SU-DHL-6 (cell line): ENCODE results near the gene PHF20.
"Not testable (repeated sequence)": the region's sequence is repeated elsewhere in the genome, so short reads cannot be mapped to it uniquely, and the experiment has no call there.

Experiments used
- H2AFZ ChIP-seq: fragments of 200-600 bp; sonication (generic); 2 replicates; pipeline ENCODE4 v1.6.1; 2014; ENCODE audit warnings: low read depth, mild to moderate bottlenecking, moderate library complexity, mixed read lengths, antibody characterized with exemption, low read length; ENCODE audit not compliant: severe bottlenecking
- H3F3A ChIP-seq: fragments of 200-600 bp; shearing (Covaris generic); 2 replicates; pipeline ENCODE4 v1.6.0; 2016; ENCODE audit warnings: antibody characterized with exemption, mild to moderate bottlenecking; ENCODE audit not compliant: insufficient read depth
- H3K27ac ChIP-seq: fragments of 200-600 bp; sonication (generic); 2 replicates; pipeline ENCODE4 v1.5.1; 2016; ENCODE audit warnings: low read depth, mild to moderate bottlenecking, low read length, moderate library complexity, mixed read lengths
- H3K27me3 ChIP-seq: fragments of 200-600 bp; sonication (generic), shearing (Covaris generic); 2 replicates; pipeline ENCODE4 v1.6.0; 2014; ENCODE audit warnings: mild to moderate bottlenecking, low read length
- H3K36me3 ChIP-seq: fragments of 200-600 bp; sonication (generic); 2 replicates; pipeline ENCODE4 v1.6.1; 2014; ENCODE audit warnings: mild to moderate bottlenecking, low read length, mixed read lengths
- H3K4me2 ChIP-seq: fragments of 300-600, 200-600 bp; shearing (Covaris generic), sonication (generic); 2 replicates; pipeline ENCODE4 v1.6.0; 2014; ENCODE audit warnings: low read length, low read depth, mild to moderate bottlenecking; ENCODE audit not compliant: poor library complexity, severe bottlenecking
- H3K4me3 ChIP-seq: fragments of 200-600 bp; sonication (generic); 2 replicates; pipeline ENCODE4 v1.5.1; 2014; ENCODE audit warnings: antibody characterized with exemption, low read length, mild to moderate bottlenecking, mixed read lengths; ENCODE audit not compliant: insufficient read depth, poor library complexity, severe bottlenecking
- H3K79me2 ChIP-seq: fragments of 200-600 bp; sonication (generic); 2 replicates; pipeline ENCODE4 v1.6.1; 2014; ENCODE audit warnings: mild to moderate bottlenecking, low read length, moderate library complexity; ENCODE audit not compliant: insufficient read depth
- H3K9ac ChIP-seq: fragments of 200-600 bp; sonication (generic); 2 replicates; pipeline ENCODE4 v1.7.0; 2014; ENCODE audit warnings: mild to moderate bottlenecking, low read length
- H3K9me2 ChIP-seq: fragments of 200-600 bp; sonication (generic); replicated peaks from 2 replicates; pipeline ENCODE4 v1.6.1; 2014; ENCODE audit warnings: low read length; ENCODE audit not compliant: insufficient read depth
- H3K9me3 ChIP-seq: fragments of 200-600 bp; sonication (generic); 2 replicates; pipeline ENCODE4 v1.6.1; 2014; ENCODE audit warnings: low read length, mixed read lengths; ENCODE audit not compliant: insufficient read depth
- H4K20me1 ChIP-seq: fragments of 200-600 bp; sonication (generic); 2 replicates; pipeline ENCODE4 v1.6.1; 2014; ENCODE audit warnings: low read depth, mild to moderate bottlenecking, antibody characterized with exemption, low read length, moderate library complexity, mixed read lengths
- CTCF ChIP-seq: fragments of 200-600 bp; sonication (generic); IDR thresholded peaks from one replicate; pipeline ENCODE4 v1.5.1; 2017; ENCODE audit warnings: antibody characterized with exemption, mild to moderate bottlenecking, low read length, moderate library complexity; ENCODE audit not compliant: insufficient read depth, poor library complexity, severe bottlenecking
- EZH2phosphoT487 ChIP-seq: fragments of 200-600 bp; sonication (generic), shearing (Covaris generic); conservative IDR thresholded peaks from 2 replicates; pipeline ENCODE4 v1.6.1; 2018; ENCODE audit warnings: mild to moderate bottlenecking, antibody characterized with exemption, low read length, moderate library complexity, mixed read lengths

The PHF20 gene

GRCh38 chr20:35878113-35878625 is 106.4 kb downstream of the PHF20 start:
- Histone ChIP-seq H2AFZ (no peak overlapping the region), H3K9ac (no peak overlapping the region), H3K79me2 (0 out of 2 replicates have a peak, but pooled peaks cover 5% of the 10 kb centered on the region), H3F3A (0 out of 2 replicates have a peak, but pooled peaks cover 3% of the 10 kb centered on the region), H3K36me3 (no peaks in the 10 kb centered on the region), H3K4me2 (no peak overlapping the region), H3K27me3 (no peaks in the 10 kb centered on the region), H4K20me1 (no peaks in the 10 kb centered on the region), H3K9me3 (no peaks in the 10 kb centered on the region), H3K27ac (no peak overlapping the region), H3K9me2 (no peaks in the 10 kb centered on the region), H3K4me3 (no peak overlapping the region)
- no peak for TF ChIP-seq CTCF
- no peak for TF ChIP-seq EZH2phosphoT487

GRCh38 chr20:35881676-35882075 is 109.9 kb downstream of the PHF20 start:
- Histone ChIP-seq H3K4me3 (no peak overlapping the region), H3F3A (0 out of 2 replicates have a peak, but pooled peaks cover 3% of the 10 kb centered on the region), H3K9me2 (no peaks in the 10 kb centered on the region), H3K27me3 (no peaks in the 10 kb centered on the region), H3K9me3 (no peaks in the 10 kb centered on the region), H3K36me3 (no peaks in the 10 kb centered on the region), H3K79me2 (0 out of 2 replicates have a peak, but pooled peaks cover 5% of the 10 kb centered on the region), H3K9ac (no peak overlapping the region), H2AFZ (no peak overlapping the region), H3K27ac (no peak overlapping the region), H3K4me2 (no peak overlapping the region), H4K20me1 (no peaks in the 10 kb centered on the region)
- no peak for TF ChIP-seq EZH2phosphoT487
- no peak for TF ChIP-seq CTCF

GRCh38 chr20:35882427-35883161 is 110.8 kb downstream of the PHF20 start:
- H3K4me3 ChIP-seq, H3F3A ChIP-seq, H3K36me3 ChIP-seq, H3K9me2 ChIP-seq, H3K27me3 ChIP-seq, H3K4me2 ChIP-seq, H4K20me1 ChIP-seq, H3K79me2 ChIP-seq, H3K9me3 ChIP-seq, H3K27ac ChIP-seq, H3K9ac ChIP-seq, H2AFZ ChIP-seq: not testable (repeated sequence)

GRCh38 chr20:35883336-35883777 is 111.5 kb downstream of the PHF20 start:
- Histone ChIP-seq H3K36me3 (no peaks in the 10 kb centered on the region), H3F3A (0 out of 2 replicates have a peak, but pooled peaks cover 3% of the 10 kb centered on the region), H3K9ac (no peak overlapping the region), H2AFZ (no peak overlapping the region), H3K27me3 (no peaks in the 10 kb centered on the region), H3K9me3 (no peaks in the 10 kb centered on the region), H3K9me2 (no peaks in the 10 kb centered on the region), H3K79me2 (0 out of 2 replicates have a peak, but pooled peaks cover 5% of the 10 kb centered on the region), H3K4me3 (no peak overlapping the region), H4K20me1 (no peaks in the 10 kb centered on the region), H3K27ac (no peak overlapping the region), H3K4me2 (no peak overlapping the region)
- TF ChIP-seq EZH2phosphoT487 = no peak
- TF ChIP-seq CTCF = no peak
